ENCODE results near the gene CEP192. TPM values are rescaled to one million over a fixed set of nuclear protein-coding genes. Genes with fewer than 3 reads are reported as not detected.

CEP192 gene
- total and polyA plus RNA-seq, 2 of the 13 experiments (the other 11 are each of a cell fraction or from before 2014, with no cell fraction given): 15.3 to 24.7 TPM

- CTCF ChIA-PET (ENCODE audit: low intra/inter-chr PET ratio, low total read pairs): no interaction called here
- Histone ChIP-seq H3K4me2 (ENCODE audit: low read depth, low read length) (no peak overlapping the region), H4K20me1 (ENCODE audit: insufficient read depth, low read length) (no peaks in the 10 kb centered on the region), H3K9me3 (ENCODE audit: low read length) (no peaks in the 10 kb centered on the region), H3K36me3 (replicated peaks in 1 of 2; ENCODE audit: control insufficient read depth in 1 of 2, insufficient read depth in 2 of 2, low read length in 2 of 2) (peaks cover 0 to 22% of the 10 kb centered on the region in 2 experiments; a peak in 4 of 5 replicates), H3K4me3 (replicated peaks in 1 of 3; ENCODE audit: insufficient read depth in 1 of 3, low read depth in 2 of 3, low read length in 3 of 3) (no peak overlapping the region), H2AFZ (ENCODE audit: low read length) (no peak overlapping the region), H3K27me3 (ENCODE audit: control insufficient read depth in 1 of 2, insufficient read depth in 2 of 2, low read length in 2 of 2) (no peaks in the 10 kb centered on the region), H3K79me2 (ENCODE audit: insufficient read depth, low read length) (no peaks in the 10 kb centered on the region), H3K4me1 (ENCODE audit: insufficient read depth, low read length) (no peaks in the 10 kb centered on the region), H3K27ac (ENCODE audit: extremely low read length, insufficient read depth, low read length) (no peak overlapping the region), H3K9ac (ENCODE audit: insufficient read depth, low read depth, low read length) (no peak overlapping the region)
- intact Hi-C loops (cut with micrococcal nuclease; ENCODE audit: unreplicated experiment): no loop called here
- no peak for ATAC-seq
- DNase-seq (ENCODE audit: low spot score): no peak
- BruUV-seq (replicated peaks): no TSS peak
- FAIRE-seq: no peak
- in situ Hi-C loops (cut with HindIII; ENCODE audit: extremely low pct_ligation_motif_present, low pct_unique_long_range_greater_than_20kb): no loop called here
- WGBS (ENCODE audit: low lambda C conversion rate): 98% methylated on average over 4 of the region's 4 CpGs
- POLR2A ChIA-PET: no interaction called here
- TF ChIP-seq HDAC6 (IDR thresholded peaks at IDR 0.05; ENCODE audit: low read depth, low read length) (no peak), ZC3H4 (CRISPR knock-in tag; IDR thresholded peaks at IDR 0.05; ENCODE audit: borderline replicate concordance) (no peak), MIER2 (CRISPR knock-in tag; IDR thresholded peaks at IDR 0.05) (no peak), ZNF275 (CRISPR knock-in tag; IDR thresholded peaks at IDR 0.05; ENCODE audit: borderline replicate concordance) (no peak), ZFP37 (CRISPR knock-in tag; IDR thresholded peaks at IDR 0.05; ENCODE audit: borderline replicate concordance) (no peak), RBM22 (optimal IDR thresholded peaks at IDR 0.05; ENCODE audit: low read length) (no peak), REL (CRISPR knock-in tag; conservative IDR thresholded peaks at IDR 0.05) (no peak), PAWR (CRISPR knock-in tag; IDR thresholded peaks at IDR 0.05; ENCODE audit: borderline replicate concordance) (no peak), ZSCAN20 (CRISPR knock-in tag; IDR thresholded peaks at IDR 0.05; ENCODE audit: borderline replicate concordance) (no peak), SP4 (CRISPR knock-in tag; IDR thresholded peaks at IDR 0.05) (no peak), ZNF510 (CRISPR knock-in tag; IDR thresholded peaks at IDR 0.05; ENCODE audit: low read depth) (no peak), NFIB (CRISPR knock-in tag; IDR thresholded peaks at IDR 0.05; ENCODE audit: borderline replicate concordance) (no peak), RNF2 (conservative IDR thresholded peaks at IDR 0.05; ENCODE audit: low read depth) (no peak), SKI (IDR thresholded peaks at IDR 0.05; ENCODE audit: partially characterized antibody) (no peak), ZNF235 (CRISPR knock-in tag; IDR thresholded peaks at IDR 0.05; ENCODE audit: borderline replicate concordance) (no peak), YEATS2 (CRISPR knock-in tag; IDR thresholded peaks at IDR 0.05; ENCODE audit: borderline replicate concordance) (no peak), SMYD3 (CRISPR knock-in tag; IDR thresholded peaks at IDR 0.05) (no peak)
- TF ChIP-seq, protein P1, sequence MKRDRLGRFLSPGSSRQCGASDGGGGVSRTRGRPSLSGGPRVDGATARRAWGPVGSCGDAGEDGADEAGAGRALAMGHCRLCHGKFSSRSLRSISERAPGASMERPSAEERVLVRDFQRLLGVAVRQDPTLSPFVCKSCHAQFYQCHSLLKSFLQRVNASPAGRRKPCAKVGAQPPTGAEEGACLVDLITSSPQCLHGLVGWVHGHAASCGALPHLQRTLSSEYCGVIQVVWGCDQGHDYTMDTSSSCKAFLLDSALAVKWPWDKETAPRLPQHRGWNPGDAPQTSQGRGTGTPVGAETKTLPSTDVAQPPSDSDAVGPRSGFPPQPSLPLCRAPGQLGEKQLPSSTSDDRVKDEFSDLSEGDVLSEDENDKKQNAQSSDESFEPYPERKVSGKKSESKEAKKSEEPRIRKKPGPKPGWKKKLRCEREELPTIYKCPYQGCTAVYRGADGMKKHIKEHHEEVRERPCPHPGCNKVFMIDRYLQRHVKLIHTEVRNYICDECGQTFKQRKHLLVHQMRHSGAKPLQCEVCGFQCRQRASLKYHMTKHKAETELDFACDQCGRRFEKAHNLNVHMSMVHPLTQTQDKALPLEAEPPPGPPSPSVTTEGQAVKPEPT (CRISPR knock-in tag; IDR thresholded peaks at IDR 0.05; ENCODE audit: low read depth): no peak
- TF ChIP-seq, protein P2, sequence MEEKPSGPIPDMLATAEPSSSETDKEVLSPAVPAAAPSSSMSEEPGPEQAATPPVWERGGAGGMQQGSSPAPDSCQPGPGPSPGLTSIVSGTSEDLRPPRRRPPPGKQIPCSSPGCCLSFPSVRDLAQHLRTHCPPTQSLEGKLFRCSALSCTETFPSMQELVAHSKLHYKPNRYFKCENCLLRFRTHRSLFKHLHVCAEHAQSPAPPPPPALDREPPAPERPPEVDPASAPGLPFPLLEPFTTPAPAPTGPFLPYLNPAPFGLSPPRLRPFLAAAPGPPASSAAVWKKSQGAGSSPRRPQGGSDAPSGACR (CRISPR knock-in tag; IDR thresholded peaks at IDR 0.05): no peak
- TF ChIP-seq, protein P3, sequence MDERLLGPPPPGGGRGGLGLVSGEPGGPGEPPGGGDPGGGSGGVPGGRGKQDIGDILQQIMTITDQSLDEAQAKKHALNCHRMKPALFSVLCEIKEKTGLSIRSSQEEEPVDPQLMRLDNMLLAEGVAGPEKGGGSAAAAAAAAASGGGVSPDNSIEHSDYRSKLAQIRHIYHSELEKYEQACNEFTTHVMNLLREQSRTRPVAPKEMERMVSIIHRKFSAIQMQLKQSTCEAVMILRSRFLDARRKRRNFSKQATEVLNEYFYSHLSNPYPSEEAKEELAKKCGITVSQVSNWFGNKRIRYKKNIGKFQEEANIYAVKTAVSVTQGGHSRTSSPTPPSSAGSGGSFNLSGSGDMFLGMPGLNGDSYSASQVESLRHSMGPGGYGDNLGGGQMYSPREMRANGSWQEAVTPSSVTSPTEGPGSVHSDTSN (CRISPR knock-in tag; IDR thresholded peaks at IDR 0.05): no peak
Observed at GRCh38 chr18:13120983-13121441, 129.8 kb downstream of the CEP192 start.

Data from HepG2 (cell line).